G401 (cell line): ENCODE results near the gene RAB7B. TPM values are rescaled to one million over a fixed set of nuclear protein-coding genes. Genes with fewer than 3 reads are reported as not detected.

ENCODE experiments used
- DNase-seq: peaks from one replicate; pipeline ENCODE4 v3.0.0-alpha.2; 2015; ENCODE audit warnings: low spot score
- in situ Hi-C: cut with HindIII; loops from 2 replicates; pipeline ENCODE4 v1.10.0; 2016; ENCODE audit warnings: low sequenced_read_pairs, mixed read lengths
- total RNA-seq: library from RNA; depleted of rRNA; stranded (reverse); fragments of >200 nt; shearing (Covaris generic); gene quantifications from 2 replicates; pipeline ENCODE4 v1.2.3, GENCODE V29; 2014

Gene RAB7B
- total RNA-seq, 1 experiment from 2014 or later: 0.85 TPM

DNA sequence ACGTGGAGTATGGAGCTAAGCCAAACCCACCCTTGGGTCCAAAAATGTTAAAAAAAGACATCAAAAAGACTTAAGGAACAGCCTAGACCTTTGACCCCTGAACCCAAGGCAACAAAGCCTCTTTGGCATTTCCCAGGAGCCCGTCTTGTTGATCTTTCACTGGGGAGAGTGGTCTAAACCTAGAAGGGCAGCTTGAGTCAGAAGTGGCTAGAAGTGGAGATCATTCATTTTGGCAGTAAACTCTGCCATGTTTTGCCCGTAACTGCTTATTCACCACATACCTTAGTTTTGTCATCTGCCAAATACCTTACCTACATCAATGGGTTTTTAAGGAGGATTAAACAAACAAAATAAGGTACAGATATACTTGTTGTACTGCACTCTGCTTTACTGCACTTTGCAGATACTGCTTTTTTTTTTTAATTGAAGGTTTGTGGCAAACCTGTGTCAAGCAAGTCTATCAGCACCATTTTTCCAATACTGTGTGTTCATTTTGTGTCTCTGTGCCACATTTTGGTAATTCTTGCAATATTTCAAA lies 22.2 kb upstream of the RAB7B start:
- no peak for DNase-seq

DNA sequence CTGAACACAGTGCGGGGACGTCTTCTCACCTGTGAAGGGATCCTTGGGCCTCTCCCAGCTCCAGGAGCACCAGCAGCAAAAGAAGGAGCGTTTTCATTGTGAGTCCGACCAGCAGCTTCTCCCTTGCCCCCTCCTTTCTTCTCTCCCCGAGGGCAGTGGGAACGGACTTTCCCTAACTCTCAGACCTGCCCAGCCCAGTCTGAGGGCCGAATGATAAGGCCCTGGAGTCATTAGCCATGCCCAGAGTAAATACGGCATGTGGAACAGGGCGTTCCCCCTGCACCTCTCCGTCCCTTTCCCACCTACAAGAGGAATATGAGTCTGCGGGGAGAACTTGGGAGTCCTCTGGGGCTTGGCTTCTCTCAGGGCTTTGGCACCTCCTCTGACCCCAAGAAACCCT lies 20.5 kb upstream of the RAB7B start, which contains the start of gene CTSE:
TSS of gene CTSE (minus strand) at position 201 of the 400 bp plus-strand sequence. CDS start at position 97, 104 bp downstream.
- DNase-seq: no peak
- in situ Hi-C loops: no loop called here

More for the DNA sequence above, 22.2 kb upstream of the RAB7B start:
- in situ Hi-C loops: no loop called here

- no peak for DNase-seq
- in situ Hi-C loops: no loop called here
Measured at GRCh38 chr1:206022766-206023165, 19.6 kb upstream of the RAB7B start.

- in situ Hi-C loops: no loop called here
- DNase-seq: no peak
Measured at GRCh38 chr1:206021626-206022365, 18.6 kb upstream of the RAB7B start.

GRCh38 chr1:206021008-206021625 lies 17.9 kb upstream of the RAB7B start:
- no peak for DNase-seq
- in situ Hi-C loops: no loop called here

GRCh38 chr1:206020393-206021007 lies 17.3 kb upstream of the RAB7B start:
- no peak for DNase-seq
- in situ Hi-C loops: no loop called here

GRCh38 chr1:206015071-206015470 lies 11.9 kb upstream of the RAB7B start:
- in situ Hi-C loops: no loop called here
- DNase-seq: no peak

DNA sequence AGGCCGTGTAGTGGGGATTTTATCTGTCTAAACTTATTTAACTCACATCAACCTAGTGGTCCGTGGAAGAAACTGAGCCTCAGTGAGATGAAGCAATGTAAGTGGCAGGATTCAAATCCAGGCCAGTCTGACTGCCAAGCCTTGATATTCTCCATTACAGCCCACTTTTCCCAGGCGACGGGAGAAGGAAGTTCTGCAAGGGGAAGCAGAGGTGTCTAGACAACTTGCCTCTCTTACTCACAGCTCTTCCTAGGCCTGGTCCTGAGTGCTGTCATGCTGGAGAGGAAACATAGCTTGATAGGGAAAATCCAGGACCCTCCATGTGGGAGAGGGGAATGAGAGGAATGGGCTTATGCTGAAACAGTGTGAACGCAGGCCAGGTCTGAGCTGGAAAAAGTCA lies 11.4 kb upstream of the RAB7B start:
- in situ Hi-C loops: no loop called here
- DNase-seq: no peak

- DNase-seq: no peak
- in situ Hi-C loops: no loop called here
Measured at GRCh38 chr1:206013026-206013795, 10.0 kb upstream of the RAB7B start.

GRCh38 chr1:206012086-206012859 lies 9.1 kb upstream of the RAB7B start:
- in situ Hi-C loops: no loop called here
- DNase-seq: no peak

DNA sequence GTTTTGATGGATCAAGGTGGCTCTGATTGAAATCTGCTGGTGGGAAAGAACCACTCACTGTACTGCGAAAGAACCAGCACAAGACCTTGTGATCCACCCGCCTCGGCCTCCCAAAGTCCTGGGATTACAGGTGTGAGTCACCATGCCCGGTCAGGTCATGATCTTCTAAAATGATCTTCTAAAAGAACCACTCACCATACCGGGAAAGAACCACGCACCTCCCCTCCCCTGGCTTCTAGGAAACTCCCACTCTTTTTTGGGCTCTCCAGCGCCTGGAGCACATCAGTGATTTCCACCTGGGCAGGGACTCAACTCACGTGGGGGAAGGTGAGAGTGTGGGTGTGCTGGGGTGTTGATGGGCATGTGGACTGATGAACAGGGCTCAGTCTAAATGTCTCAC lies 7.9 kb upstream of the RAB7B start:
- in situ Hi-C loops: no loop called here
- DNase-seq: no peak

DNA sequence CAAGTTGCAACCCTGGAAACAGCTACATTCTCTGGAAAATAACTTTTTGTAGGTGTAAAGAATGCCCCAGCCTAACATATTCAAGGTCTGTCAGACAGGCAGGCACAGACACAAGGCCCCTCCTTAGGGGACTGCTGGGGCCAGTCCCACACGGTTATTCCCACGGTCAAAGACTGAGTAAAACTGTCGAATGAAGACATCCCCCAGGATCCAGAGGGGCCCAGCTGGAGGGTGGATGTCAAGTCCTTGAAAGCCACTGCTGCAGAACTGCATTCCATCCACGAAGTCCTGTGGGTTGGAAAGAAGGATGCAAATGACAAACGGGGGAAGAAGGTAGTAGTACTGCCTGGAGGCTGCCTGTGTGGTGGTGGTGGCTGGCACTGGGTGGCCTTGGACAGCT lies 6.9 kb upstream of the RAB7B start:
- in situ Hi-C loops: no loop called here
- DNase-seq: no peak

DNA sequence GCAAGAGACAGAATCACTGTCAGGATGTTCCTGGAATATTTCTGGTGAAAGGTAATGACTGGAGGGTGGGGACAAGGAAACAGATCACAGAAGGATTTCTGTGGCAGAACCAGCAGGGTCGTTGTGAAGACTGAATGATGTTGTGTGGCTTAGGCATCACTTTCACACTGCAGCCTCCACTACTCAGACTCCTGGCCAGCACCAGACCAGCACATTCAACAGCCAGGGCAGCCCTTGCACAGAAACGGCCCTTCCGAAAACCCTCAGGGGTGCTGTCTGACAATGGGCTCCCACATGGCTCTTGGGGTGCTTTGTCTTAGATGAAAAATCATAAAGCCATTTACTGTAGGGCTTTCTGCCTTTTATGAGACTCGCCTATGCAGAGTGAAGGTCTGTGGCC lies 3.8 kb upstream of the RAB7B start:
- in situ Hi-C loops: no loop called here
- DNase-seq: no peak

DNA sequence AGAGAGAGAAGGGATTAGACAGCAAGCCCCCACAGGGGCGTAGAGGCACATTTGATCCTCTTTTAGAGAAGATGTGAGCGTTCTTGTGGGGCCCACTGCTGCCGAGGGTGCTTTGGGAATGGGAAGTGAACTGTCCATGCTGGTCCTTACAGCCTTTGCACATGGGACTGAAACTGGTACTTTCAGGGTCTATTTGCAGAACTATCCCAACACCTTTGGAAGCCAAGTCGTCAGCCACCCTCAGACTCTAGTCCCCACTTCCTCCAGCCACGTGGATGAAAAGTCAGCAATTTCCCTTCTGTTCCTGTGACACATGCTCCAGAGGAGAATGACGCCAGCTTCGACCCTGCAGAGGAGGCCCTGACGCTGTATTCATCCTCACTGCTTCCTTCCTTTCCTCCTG lies 2.6 kb upstream of the RAB7B start:
- in situ Hi-C loops: no loop called here
- DNase-seq: no peak

- no peak for DNase-seq
- in situ Hi-C loops: no loop called here
Measured at GRCh38 chr1:206005234-206005633, 2.0 kb upstream of the RAB7B start.

GRCh38 chr1:206004826-206005225 lies 1.6 kb upstream of the RAB7B start:
- in situ Hi-C loops: no loop called here
- no peak for DNase-seq

- DNase-seq: no peak
- in situ Hi-C loops: no loop called here
Measured at GRCh38 chr1:206003854-206004800, 932 bp upstream of the RAB7B start.

- in situ Hi-C loops: no loop called here
- DNase-seq: no peak
Measured at GRCh38 chr1:206002160-206002559, 1.0 kb downstream of the RAB7B start.
